GM21717 (cell line): ENCODE results near the gene KPTN.

Experiments used
- ATAC-seq: cut with Tn5 transposase; IDR thresholded peaks from one replicate; pipeline ENCODE4 v1.9.1; 2021; ENCODE audit warnings: mild to moderate bottlenecking, moderate library complexity; ENCODE audit not compliant: unreplicated experiment

Gene KPTN

GRCh38 chr19:47509170-47509847 is 25.3 kb upstream of the KPTN start:
- ATAC-seq: no peak

- ATAC-seq: no peak
Measured at GRCh38 chr19:47508721-47509120, 24.7 kb upstream of the KPTN start.

DNA sequence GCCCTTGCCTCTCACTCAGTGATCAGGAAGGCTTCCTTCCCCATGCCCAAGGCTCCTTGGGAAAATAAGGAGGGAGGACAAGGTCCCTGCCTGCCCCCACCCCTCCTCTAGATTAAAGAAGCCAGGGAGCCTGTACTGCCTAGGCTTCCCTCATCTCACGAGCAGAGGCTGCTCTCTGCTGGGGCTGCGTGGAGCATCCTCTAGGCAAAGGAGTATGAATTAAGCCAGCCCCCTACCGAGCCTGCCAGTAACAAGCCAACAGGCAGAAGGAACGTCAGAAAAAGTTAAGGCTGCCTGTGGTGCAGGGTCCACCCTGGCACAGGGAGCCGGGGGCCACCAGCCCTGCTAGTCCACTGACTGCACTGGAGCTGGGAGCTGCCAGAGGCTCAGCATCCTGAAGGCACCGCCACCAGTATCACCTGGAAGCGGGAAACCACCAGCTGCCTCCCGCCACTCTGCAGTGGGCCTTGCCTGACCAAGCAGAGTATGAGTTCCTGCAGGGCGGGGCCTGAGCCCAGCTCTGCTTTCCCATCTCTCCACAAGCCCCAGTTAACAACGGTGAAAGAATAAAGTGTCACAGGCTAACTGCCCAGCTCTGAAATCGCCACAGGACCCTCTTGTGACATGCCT is 24.0 kb upstream of the KPTN start:
- ATAC-seq: no peak

- ATAC-seq: no peak
Measured at GRCh38 chr19:47507012-47507411, 23.0 kb upstream of the KPTN start.

DNA sequence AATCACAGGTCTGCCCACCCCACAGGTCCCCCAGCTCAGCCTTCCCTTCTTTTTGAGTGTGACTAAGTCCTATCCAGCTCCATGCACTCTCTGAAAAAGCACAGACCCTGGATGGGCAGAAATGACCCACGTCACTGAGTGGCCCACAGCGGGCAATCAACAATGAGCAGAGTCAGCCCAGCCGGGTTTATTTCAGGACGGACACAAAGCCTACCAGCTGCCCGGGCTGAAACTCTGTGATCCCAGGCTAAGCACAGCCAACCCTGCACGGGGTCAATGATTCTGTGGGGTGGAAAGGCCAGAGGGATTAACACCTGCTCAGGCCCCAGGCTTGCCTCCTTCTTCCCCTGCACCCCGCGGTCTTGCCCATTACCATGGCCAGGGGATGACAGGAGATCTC is 22.4 kb upstream of the KPTN start:
- ATAC-seq: no peak

GRCh38 chr19:47505506-47505905 is 21.5 kb upstream of the KPTN start:
- ATAC-seq: no peak

GRCh38 chr19:47503826-47504150 is 19.8 kb upstream of the KPTN start:
- ATAC-seq: no peak

- ATAC-seq: no peak
Measured at GRCh38 chr19:47503130-47503825, 19.3 kb upstream of the KPTN start.

GRCh38 chr19:47499863-47500830 is 16.1 kb upstream of the KPTN start:
- ATAC-seq: no peak

- ATAC-seq: no peak
Measured at GRCh38 chr19:47499371-47499770, 15.4 kb upstream of the KPTN start.

- ATAC-seq: no peak
Measured at GRCh38 chr19:47498561-47498960, 14.5 kb upstream of the KPTN start.

DNA sequence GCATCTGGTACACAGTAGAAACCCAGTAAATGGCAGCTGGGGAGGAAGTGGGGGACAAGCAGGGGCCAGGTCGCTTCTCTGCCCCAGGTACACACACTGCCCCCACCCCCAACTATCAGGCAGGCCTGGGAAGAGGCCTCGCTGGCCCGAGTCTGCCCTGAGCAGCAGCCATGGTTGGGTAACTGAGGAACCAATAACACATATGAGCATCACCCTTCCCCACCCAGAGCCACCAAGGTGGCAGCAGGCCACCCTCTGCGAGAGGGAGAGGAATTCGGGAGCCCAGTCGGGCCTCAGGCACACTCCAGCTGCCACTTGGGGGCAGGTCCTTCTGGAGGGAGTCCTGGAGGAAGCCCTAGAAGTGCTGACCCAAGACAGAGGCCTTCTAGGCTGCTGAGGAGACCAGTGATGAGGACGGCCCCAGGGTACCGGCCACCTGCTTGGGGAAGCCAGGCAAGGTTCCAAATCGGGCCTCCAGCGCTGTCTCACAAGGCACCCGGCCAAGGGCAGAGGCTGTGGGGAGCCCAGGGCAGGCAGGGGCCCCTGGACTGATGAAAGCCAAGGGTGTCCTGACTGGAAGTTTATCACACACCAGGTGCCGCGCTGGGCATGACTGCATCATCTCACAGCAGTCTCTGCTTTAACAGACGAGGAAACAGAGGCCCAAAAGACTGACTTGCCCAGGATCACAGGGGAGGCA is 14.0 kb upstream of the KPTN start:
- ATAC-seq: no peak

DNA sequence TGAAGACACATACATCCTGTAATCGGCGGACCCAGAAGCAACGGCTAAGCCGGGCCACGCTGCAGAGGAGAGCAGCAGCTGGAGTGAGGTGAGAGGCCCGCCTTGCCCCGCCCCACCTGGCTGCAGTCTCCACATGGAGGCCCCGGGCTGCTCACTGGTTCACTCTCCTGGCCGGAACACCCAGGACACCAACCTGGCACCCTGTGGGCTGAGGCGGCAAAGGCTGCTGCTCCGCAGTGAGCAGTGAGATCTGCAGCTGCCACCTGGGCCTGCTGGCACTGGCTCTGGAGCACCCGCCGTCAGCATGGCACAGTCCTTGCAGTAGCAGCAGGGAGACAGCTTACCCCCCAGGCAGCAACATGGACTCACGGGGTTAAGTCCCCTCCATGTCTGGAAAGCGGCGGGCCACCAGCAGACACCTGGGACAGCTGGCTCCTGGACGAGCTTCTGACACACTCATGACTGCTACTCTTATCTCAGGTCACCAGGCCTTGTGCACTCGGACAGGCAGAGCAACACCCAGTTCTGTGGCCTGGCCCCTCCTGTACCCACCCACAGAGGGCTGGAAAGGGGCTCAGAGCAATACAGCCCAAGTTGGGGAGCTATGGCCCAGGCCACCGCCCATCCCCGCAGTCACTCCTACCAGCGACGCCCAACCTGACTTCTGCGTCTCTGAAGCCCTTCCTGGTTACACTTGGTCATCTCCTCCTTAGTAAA is 13.2 kb upstream of the KPTN start:
- ATAC-seq: no peak

- no peak for ATAC-seq
Measured at GRCh38 chr19:47495478-47496372, 11.7 kb upstream of the KPTN start.

DNA sequence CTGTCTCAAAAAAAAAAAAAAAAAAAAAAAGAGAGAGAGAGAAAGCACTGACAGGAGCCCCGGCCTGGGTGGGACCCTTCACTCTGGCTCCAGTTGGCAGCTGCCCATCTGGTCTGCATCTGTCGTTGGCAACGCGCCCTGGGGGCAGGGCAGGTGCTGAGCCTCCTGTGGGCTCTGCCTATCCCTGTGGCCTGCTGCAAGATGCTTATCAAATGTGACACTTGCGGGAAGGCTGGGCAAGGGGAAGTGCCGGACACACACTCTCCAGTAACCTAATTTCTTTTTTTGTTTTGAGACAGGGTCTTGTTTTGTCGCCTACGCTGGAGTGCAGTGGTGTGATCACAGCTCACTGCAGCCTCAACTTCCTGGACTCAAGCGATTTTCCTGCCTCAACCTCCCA is 10.7 kb upstream of the KPTN start:
- no peak for ATAC-seq

DNA sequence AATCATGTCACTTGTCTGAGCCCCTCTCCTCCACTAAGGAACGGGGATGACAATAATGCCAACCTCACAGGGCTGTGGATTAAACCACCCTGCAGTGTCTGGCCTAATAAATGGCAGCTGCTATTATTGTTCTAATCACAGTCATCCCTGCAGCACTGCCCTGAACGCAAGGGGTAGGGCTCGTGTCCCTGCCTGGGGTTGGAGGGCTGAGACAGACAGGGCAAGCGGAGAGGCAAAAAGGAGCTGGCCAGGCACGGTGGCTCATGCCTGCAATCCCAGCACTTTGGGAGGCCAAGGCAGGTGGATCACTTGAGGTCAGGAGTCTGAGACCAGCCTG is 10.2 kb upstream of the KPTN start:
- ATAC-seq: no peak

GRCh38 chr19:47493378-47494210 is 9.6 kb upstream of the KPTN start:
- no peak for ATAC-seq
